ENCODE results near the gene OST4.

- TF ChIP-seq CTCF (IDR thresholded peaks at IDR 0.05) (no peak), EP300 (IDR thresholded peaks at IDR 0.05) (no peak)
Measured at GRCh38 chr2:27076323-27076722, 4.9 kb upstream of the OST4 start.

All from tibial nerve (tissue), 4 donors.